CD4-positive, alpha-beta T cell treated with Interleukin-12 subunit alpha and Interleukin-12 subunit beta, for 1 hour (primary cell): Measurements from ENCODE around the gene TBC1D9B.
A peak's percentile ranks its signal among the peaks of the same experiment; 100 is the strongest.

Experiments
- DNase-seq: peaks from one replicate; pipeline ENCODE4 v3.0.0-alpha.2; 2020

TBC1D9B gene

GRCh38 chr5:179907556-179908324 is at the start of gene TBC1D9B:
TSS of gene TBC1D9B (minus strand) at chr5:179907897. CDS start at chr5:179907821, 76 bp downstream.
- DNase-seq: peak; percentile 83

- no peak for DNase-seq
Observed at GRCh38 chr5:179955630-179956029, 47.9 kb upstream of the TBC1D9B start.

DNA sequence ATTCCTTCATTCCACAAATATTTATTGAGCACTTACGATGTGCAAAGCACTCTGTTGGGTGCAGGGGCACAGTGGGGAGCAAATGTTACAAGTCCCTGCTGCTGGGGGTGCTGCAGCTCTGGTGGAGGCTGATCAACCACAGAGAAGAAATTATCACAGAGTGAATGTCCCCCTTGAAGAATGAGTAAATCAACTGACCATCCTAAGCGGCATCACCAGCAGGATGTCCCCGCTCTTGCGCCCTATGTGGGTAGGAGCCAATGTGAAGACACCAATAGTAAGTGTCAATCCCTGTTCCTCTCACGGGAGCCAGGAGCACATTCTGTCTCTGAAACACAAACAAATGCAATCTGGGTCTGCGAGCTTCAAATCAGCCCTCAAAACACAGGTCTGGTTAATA is 47.4 kb upstream of the TBC1D9B start:
- no peak for DNase-seq

GRCh38 chr5:179954434-179954833 is 46.7 kb upstream of the TBC1D9B start:
- no peak for DNase-seq

DNA sequence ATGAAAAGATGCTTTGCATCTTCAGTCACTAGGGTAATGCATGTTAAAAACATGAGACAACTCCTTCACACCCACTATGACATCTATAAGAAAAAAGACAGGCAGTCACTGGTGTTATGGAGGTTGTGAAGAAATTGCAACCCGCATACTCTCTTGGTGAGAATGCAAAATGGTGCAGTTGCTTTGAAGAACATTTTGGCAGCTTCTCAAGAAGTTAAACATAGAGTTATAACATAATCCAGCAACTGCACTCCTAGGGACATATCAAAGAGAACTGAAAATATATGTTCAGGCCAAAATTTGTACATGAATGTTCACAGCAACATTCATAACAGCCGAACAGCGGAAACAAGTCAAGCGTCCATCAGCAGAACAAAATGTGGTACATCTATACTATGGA is 46.3 kb upstream of the TBC1D9B start:
- no peak for DNase-seq

DNA sequence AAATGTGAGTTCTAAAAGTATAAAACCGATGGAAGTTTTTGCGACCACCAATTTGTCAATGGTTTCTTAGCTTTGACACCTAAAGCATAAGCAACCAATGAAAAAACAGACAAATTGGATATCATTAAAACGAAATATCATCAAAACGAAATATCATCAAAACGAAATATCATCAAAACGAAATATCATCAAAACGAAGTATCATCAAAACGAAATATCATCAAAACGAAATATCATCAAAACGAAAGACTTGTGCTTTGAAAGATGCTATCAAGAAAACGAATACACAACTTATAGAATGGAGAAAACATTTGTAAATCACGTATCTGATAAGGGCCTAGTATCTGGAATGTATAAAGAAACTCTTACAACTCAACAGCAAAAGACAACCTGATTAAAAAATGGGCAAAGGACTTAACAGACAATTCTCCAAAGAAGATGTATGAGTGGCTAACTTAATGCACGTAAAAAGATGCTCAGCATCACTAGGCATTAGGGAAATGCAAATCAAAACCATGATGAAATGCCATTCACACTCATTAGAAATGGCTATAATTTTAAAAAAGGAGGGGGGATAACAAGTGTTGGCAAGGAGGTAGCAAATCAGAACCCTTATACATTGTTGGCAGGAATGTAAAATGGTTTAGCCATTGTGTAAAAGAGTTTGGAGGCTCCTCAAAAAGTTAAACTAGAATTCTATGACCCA is 29.4 kb upstream of the TBC1D9B start:
- DNase-seq: no peak

DNA sequence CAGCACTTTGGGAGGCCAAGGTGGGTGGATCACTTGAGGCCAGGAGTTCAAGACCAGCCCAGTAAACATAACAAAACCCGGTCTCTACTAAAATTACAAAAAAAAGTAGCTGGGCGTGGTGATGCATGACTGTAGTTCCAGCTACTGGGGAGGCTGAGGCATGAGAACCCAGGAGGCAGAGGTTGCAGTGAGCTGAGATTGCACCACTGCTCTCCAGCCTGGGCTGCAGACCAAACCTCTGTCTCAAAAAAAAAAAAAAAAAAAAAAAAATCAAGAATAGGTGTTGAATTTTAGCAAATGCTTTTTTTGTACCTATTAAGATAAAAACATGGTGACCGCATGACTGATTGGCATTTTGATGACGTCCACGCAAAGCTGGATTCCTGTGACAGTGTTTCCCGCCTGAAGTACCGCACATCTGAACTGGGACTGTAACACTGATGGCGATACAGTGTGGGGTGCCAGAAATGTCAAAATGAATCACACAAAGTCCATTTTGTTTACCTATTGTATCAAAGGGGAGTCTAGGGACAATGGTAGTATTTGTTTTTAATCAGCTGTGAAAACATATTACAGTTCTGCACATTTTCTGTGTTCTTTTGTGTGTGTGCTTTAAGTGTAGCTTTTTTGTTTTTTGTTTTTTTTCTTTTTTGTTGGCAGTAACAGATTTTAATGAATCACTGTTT is 23.2 kb upstream of the TBC1D9B start:
- no peak for DNase-seq

GRCh38 chr5:179927824-179928223 is 20.1 kb upstream of the TBC1D9B start:
- no peak for DNase-seq

- no peak for DNase-seq
Observed at GRCh38 chr5:179926657-179927056, 19.0 kb upstream of the TBC1D9B start.

DNA sequence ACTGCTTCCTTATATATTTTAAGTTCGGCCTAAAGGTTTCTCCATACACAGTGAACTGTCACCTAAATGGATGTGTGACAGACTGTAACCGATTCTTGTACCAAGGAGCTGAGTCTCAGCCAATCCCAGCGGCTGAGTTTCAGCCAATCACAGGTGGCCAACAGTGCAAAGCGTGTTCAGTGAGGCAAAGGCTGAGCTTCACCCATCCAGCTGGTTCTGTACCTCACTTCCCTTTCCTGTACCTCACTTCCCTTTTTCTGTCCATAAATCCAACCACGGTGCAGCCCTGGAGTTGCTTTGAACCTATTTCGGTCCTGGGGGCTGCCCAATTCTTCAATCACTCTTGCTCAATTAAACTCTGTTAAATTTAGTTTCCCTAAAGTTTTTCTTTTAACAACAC is 15.7 kb upstream of the TBC1D9B start:
- no peak for DNase-seq

- DNase-seq: no peak
Observed at GRCh38 chr5:179920175-179920574, 12.5 kb upstream of the TBC1D9B start.

DNA sequence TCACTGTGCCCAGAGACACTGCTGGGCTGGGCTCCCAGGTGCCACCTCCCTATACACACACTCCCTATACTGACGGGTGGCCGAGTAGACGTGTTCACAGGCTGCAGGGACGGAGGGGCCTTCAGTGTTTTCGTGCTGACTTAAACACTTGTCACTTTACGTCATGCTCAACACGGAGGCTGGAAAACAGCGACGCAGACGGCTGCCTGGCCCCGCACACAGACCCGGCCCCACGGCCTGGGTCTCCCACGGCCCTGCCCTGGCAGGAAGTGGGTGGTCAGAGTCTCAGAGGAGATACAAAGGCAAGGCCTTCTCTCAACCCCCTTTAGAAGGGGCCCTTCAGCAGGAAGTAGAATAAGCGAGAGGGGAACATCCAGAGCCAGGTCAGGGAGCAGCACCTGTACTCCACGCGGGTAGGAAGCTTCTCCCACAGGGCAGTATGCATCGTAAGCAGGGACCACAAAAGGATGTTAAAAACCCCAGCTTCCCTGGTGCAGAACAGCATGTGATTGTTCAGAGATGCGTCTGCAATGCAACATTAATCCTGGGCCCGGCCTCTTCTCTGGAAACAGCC is 11.9 kb upstream of the TBC1D9B start:
- no peak for DNase-seq

- no peak for DNase-seq
Observed at GRCh38 chr5:179918742-179919486, 11.2 kb upstream of the TBC1D9B start.

GRCh38 chr5:179916523-179916922 is 8.8 kb upstream of the TBC1D9B start:
- no peak for DNase-seq

DNA sequence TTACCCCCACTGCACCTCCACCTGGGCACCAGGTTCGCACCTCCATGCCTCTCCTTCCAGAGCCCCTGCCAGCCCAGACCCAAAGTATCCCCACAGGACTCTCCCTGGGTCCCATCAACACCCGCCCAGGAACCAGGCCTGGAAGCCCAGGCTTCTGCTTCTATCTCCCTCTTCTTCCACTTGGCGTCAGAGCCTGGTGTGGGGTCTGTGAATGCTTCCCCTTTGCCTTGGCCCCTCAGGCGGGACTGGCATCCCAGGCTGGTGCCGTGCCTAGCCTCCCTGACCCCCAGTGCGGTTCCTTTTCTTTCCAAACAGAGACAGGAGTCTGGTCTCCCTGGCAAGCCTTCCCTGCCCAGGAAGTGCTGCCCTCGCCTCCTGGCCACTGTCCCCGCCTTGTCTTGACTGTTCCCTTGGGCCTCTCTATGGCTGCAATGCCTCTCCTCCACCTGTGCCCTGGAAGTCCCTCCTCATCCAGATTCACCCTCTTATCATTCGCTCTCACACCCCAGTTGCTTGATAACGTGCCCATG is 7.8 kb upstream of the TBC1D9B start:
- DNase-seq: no peak

DNA sequence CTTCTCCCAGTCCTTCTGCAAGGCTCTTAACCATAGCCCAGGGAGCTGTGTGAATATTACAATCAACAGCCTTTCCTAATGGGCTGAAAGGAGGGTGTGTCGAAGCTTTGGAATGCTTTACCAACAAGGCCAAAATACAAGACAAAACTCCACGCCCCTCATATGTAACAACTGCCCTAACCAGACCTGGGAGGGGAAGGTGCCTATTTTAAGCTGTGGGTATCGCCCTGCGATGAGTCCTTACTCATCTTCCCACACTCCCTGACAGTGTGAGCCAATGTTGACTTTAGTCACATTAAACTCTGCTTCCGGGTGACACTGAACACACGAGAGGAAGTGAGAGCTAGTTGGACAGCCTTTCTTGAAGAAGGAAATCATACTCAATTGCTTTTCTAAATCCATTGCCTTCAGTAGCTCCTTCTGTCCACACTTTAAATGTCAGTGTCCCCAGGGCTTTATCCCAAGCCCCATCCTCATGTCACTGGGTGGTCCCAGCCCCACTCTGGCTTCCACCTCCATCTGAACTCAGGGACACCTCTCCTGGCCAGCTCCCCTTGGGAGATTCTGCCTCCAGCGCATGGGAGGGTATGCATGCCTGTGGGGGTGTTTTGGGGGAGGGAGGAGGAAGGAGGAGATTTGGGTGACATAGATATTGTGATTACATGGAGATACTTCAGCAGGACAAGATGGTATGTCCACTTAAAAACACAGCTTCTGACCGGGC is 6.5 kb upstream of the TBC1D9B start:
- peak; percentile 14 for DNase-seq

- no peak for DNase-seq
Observed at GRCh38 chr5:179913461-179913860, 5.8 kb upstream of the TBC1D9B start.

GRCh38 chr5:179912951-179913350 is 5.3 kb upstream of the TBC1D9B start:
- no peak for DNase-seq

DNA sequence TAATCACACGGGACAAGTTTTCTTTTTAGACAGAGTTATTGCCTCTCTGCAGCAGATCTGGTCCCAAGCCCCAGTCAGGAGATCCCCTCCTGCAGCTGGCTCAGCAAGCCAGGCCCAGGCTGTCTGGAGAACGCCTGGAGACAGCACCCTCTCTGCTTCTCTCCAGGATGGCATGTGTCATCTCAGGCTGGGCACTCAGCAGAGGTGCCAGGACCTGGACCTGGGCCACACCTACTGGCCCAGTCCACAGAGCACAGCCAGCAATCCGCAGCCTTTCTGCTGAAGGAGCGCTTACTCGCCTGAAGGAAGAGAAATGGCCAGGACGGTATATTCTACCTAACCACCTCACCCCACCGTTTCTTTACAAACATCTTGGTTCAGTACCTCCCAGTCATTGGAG is 4.7 kb upstream of the TBC1D9B start:
- no peak for DNase-seq

DNA sequence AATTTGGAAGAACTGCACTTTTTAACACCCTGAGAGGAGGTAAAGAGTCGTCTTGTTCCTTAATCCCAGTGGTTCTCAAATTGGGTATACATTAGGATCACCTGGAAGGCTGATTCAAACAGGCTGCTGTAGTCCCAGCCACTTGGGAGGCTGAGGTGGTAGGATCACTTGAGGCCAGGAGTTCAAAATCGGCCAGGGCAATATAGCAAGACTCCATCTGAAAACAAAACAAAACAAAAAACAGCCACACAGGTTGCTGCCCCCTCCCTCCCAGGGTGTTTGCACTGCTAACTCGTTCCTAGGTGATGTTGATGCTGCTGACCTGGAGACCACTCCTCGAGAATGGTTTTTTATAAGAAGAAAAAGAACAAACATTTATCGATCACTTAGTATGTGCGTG is 1.5 kb upstream of the TBC1D9B start:
- no peak for DNase-seq

DNA sequence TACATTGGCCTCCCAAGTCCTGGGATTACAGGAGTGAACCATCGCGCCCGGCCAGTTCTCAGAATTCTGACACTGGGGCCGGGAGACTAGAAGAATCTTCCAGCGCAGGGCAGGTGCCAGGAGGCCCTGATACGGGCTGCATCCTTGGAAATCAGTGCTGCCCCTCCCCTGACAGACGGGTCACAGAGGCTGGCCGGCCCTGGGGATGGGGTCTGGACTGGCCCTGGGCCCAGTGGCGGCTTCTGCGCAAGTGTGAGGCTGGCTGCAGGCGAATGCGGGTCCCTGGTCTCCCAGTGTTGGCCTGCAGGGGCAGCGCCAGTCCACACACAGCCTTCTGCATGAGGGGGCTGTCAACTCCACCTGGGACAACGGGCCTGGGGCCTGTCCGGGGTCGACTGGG is 831 bp upstream of the TBC1D9B start:
- DNase-seq: no peak
